Non-pigmented ciliary epithelial cell (primary cell): ENCODE measurements around the gene DEFB121.
"Not testable (repeated sequence)": the region's sequence is repeated elsewhere in the genome, so short reads cannot be mapped to it uniquely, and the experiment has no call there.

Source experiments
- DNase-seq: peaks from one replicate; pipeline ENCODE4 v3.0.0-alpha.2; 2010; ENCODE audit warnings: low read depth

The DEFB121 gene

GRCh38 chr20:31406115-31406514, at the start of gene DEFB121:
DEFB121 (minus strand) TSS chr20:31406215; CDS start chr20:31406152, 63 bp downstream.
- DNase-seq: no peak

GRCh38 chr20:31454361-31454760, 48.3 kb upstream of the DEFB121 start:
- no peak for DNase-seq

- no peak for DNase-seq
These were observed 46.6 kb upstream of the DEFB121 start for GRCh38 chr20:31452575-31452974.

GRCh38 chr20:31449511-31450414, 43.7 kb upstream of the DEFB121 start:
- DNase-seq: no peak

GRCh38 chr20:31446084-31446819, 40.2 kb upstream of the DEFB121 start:
- no peak for DNase-seq

- DNase-seq: no peak
These were observed 34.1 kb upstream of the DEFB121 start, which contains the start of gene DEFB123 for GRCh38 chr20:31440012-31440659. DEFB123 (plus strand) TSS chr20:31440632; CDS start chr20:31440699, 67 bp downstream.

- DNase-seq: no peak
These were observed 24.6 kb upstream of the DEFB121 start for GRCh38 chr20:31430568-31431115.

- DNase-seq: not testable (repeated sequence)
These were observed 21.6 kb upstream of the DEFB121 start for GRCh38 chr20:31427576-31427975.

- DNase-seq: not testable (repeated sequence)
These were observed 21.0 kb upstream of the DEFB121 start for GRCh38 chr20:31426891-31427551.

GRCh38 chr20:31425797-31426196, 19.8 kb upstream of the DEFB121 start:
- DNase-seq: no peak

GRCh38 chr20:31418307-31418706, 12.3 kb upstream of the DEFB121 start:
- DNase-seq: no peak

GRCh38 chr20:31415653-31416052, 9.6 kb upstream of the DEFB121 start:
- no peak for DNase-seq

GRCh38 chr20:31414381-31414780, 8.4 kb upstream of the DEFB121 start:
- DNase-seq: no peak

GRCh38 chr20:31410011-31410410, 4.0 kb upstream of the DEFB121 start:
- DNase-seq: no peak

- no peak for DNase-seq
These were observed 2.1 kb downstream of the DEFB121 start for GRCh38 chr20:31403886-31404285.

GRCh38 chr20:31394900-31395299, 11.1 kb downstream of the DEFB121 start:
- DNase-seq: no peak

GRCh38 chr20:31392836-31393235, 13.2 kb downstream of the DEFB121 start:
- no peak for DNase-seq

GRCh38 chr20:31390490-31390889, 15.5 kb downstream of the DEFB121 start, which contains the start of gene DEFB119:
DEFB119 (minus strand) TSS chr20:31390590; CDS start chr20:31390483, 107 bp downstream.
- DNase-seq: no peak

GRCh38 chr20:31374346-31374745, 31.7 kb downstream of the DEFB121 start:
- no peak for DNase-seq

- no peak for DNase-seq
These were observed 37.7 kb downstream of the DEFB121 start, which contains the start of gene DEFB118 for GRCh38 chr20:31368301-31368700. DEFB118 (plus strand) TSS chr20:31368601; CDS start chr20:31368651, 50 bp downstream.

- not testable (repeated sequence) for DNase-seq
These were observed 41.7 kb downstream of the DEFB121 start for GRCh38 chr20:31364272-31364671.
